GM19238 (cell line): ENCODE results near the gene MRPL24.
"Not testable (repeated sequence)": the region's sequence is repeated elsewhere in the genome, so short reads cannot be mapped to it uniquely, and the experiment has no call there.

Source experiments
- DNase-seq: peaks from one replicate; pipeline ENCODE4 v3.0.0; 2011; ENCODE audit warnings: low spot score; ENCODE audit not compliant: insufficient read length

Gene MRPL24

DNA sequence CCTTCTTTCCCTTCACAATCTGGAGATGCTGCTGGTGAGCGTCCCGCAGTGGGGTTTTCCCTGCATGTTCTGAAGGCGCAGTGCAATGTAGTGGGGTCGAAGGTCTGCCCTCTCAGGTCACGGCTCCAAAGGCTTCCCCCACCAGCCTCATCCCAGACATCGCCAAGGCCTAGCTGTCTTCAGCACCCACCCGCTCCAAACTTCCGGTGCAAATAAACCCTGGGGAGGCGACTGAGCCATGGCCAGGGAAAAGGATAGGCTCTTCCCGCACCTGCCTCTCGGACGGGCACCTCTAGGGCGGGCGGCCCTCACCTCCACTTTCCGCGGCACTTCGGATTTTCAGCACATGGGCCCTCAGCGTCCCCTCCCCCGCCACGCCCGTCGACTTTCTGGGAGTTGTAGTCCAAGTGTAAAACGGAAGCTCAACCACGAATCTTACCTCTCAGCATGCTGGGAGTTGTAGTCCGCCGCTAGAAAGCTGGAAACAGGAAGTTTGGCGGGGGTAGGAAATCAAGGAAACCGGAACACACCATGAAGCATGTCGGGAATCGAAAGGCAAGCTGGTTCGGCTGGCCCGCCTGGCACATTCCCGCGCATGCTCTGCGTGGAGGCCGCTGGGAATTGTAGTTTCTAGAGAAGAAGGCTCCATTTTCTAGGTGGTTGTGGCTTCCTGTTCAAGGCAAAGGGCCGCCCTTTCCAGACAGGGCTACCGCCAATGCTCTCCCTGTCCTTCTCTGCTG lies at the start of gene MRPL24:
TSS of gene MRPL24 (minus strand) at position 348 of the 740 bp plus-strand sequence. CDS start 2,384 bp downstream, outside the sequence.
- peak; percentile 95 for DNase-seq

DNA sequence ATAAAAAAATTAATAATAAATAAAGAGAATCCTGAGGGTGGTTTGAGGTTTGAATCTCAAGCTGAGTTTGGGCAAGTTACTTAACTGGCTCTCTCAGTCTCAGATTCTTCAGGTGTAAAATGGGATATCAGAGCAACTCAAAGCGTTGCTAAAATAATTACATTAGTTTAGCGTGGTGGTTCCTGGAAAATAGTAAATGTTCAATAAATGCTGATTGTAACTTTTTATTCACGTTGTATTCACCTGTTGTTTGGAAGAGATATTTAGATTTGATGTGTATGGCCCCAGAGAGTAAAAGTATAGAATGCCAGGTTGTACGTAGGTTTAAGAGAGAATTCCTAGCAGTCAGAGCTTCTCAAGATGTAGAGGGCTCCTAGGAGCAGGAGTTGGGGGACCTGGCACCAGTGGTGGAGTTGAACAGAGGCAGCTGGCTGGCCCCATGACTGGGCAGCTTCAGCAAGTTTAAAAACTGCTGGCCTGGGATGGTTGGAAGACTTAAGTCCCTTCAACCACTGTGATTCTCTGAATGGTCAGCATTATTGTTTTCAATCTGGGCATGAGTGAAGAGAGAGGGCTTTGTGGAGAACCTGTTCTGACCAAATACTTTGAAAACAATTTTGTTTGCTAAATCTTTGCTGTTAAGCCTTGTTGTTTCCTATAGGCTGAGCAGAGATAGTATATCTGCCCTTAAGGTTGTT lies 48.9 kb upstream of the MRPL24 start:
- DNase-seq = no peak

DNA sequence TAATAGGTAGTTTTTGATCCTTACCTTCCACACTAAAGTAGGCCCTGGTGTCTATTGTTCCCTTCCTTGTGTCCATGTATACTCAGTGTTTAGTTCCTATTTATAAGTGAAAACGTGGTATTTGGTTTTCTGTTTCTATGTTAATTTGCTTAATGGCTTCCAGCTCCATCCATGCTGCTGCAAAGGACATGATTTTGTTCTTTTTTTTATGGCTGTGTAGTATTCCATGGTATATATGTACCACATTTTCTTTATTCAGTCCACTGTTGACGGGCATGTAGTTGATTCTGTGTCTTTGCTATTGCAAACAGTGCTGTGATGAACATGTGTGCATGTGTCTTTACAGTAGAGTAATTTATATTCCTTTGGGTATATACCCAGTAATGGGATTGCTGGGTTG lies 47.2 kb upstream of the MRPL24 start:
- DNase-seq = no peak

DNA sequence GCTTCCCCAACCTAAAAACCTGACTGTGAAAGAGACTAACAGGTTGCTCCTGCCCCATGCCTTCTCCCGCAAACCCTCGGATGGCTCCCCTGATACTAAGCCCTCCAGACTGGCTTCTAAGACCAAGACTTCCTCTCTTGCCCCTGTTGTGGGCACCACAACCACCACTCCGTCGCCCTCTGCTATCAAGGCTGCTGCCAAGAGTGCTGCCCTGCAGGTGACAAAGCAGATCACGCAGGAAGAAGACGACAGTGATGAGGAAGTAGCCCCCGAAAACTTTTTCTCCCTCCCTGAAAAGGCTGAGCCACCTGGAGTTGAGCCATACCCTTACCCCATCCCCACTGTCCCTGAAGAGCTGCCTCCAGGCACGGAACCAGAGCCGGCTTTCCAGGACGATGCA lies 45.8 kb upstream of the MRPL24 start:
- no peak for DNase-seq

DNA sequence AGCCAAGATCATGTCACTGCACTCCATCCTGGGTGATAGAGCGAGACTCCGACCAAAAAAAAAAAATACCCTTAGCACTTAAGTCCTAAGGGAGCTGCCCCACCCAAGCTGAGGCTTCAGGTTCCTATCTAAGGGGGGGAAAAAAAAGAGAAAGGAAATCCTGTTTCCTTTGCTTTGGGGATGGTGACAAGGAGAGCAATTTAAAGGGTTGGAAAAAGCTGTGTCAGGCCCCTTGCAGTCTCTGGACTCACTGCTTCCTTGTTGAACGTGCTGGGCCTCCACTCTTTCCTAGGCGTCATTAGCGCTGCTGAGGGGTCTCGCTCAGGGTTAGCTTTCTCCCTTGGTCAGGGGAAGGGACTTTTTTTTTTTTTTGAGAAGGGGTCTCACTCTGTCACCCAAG lies 44.6 kb upstream of the MRPL24 start:
- no peak for DNase-seq

DNA sequence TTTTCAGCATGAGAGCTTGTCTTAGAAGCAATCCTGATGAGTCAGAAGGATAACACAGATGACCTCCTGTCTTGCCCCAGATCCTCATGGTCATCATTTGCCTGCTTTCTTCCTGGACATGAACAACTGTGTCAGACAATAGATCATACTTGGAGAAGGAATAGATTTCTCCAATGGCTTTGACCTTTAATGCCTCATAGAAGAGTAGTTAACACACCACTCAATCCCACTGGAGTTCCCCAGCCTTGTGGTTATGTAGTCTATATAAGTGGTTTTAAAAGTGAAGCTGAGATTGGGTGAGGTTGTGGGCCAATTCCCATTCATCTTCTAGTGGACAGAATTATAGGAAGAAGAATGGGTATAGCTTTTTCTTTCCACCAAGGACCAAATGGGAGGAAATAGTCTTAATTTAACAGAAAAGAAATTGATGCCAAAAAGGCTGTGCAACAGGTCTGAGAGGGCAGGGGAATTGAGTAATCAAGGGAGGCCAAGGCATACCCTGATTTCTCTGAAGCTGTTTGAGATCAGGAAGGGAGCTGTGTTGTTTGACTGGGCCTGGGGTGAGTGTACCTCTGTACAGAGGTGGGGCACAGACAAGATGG lies 40.8 kb upstream of the MRPL24 start:
- no peak for DNase-seq

DNA sequence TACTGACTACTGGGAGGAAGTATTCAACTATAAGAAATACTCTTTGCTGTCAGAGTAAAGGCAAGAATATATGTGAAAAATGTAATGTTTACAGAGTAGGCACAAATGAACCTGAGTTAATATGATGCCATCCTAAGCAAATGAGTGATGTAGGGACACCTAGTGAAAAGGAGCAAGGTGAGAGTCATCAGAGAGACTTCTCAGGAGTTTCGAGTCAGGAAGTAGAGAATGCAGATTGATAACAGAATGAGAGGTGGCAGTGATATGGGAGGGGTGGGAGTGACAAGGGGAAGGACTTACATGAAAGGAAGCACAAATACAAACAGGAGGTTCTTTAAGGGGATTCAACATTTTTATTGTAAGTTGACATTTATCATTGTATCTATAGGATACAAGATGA lies 36.7 kb upstream of the MRPL24 start:
- DNase-seq = no peak

DNA sequence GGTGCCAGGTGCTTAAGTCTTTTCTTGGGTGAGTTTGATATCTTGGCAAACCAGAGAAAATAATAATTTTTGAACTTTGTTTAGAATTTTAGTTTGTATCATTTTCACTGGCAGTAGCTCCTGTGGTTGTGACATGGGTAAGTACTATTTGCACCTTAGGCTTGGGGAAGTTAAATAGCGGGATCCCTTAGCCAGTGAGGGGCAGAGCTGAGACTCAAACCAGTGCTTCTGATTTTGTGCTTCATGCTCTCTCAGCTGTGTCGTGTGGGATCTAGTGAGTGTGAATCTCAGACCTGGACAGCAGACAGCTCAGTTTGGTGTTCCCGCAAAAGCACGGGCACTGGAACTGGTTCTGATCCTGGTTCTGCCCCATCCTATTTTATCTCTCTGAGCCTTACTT lies 36.1 kb upstream of the MRPL24 start:
- no peak for DNase-seq

DNA sequence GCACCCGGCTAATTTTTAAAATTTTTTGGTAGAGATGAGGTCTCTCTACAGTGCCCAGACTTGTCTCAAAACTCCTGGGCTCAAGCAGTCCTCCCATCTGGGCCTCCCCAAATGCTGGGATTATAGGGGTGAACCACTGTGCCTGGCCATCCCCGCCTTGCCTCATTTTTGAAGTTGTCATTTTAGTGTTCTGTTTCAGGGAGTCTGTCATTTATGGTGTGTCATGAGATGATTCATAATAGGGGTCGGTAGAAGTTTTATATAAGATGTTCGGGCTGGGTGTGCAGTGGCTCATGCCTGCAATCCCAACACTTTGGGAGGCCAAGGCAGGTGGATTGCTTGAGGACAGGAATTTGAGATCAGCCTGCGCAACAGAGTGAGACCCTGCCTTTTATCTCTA lies 34.9 kb upstream of the MRPL24 start:
- DNase-seq = no peak

DNA sequence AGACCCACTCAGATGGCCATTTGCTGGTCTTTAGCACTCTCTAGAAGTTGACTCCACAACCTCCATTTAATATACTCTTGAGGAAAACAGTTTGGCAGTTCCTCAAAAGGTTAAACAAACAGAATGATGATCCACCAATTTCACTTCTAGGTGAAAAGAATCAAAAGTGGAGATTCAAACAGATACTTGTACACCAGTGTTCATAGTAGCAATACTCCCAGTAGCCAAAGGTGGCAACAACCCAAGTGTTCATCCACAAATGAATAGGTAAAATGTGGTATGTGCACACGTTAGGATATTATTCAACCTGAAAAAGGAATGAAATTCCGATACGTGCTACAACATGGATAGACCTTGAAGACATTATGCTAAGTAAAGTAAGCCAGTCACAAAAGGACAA lies 32.7 kb upstream of the MRPL24 start:
- no peak for DNase-seq

DNA sequence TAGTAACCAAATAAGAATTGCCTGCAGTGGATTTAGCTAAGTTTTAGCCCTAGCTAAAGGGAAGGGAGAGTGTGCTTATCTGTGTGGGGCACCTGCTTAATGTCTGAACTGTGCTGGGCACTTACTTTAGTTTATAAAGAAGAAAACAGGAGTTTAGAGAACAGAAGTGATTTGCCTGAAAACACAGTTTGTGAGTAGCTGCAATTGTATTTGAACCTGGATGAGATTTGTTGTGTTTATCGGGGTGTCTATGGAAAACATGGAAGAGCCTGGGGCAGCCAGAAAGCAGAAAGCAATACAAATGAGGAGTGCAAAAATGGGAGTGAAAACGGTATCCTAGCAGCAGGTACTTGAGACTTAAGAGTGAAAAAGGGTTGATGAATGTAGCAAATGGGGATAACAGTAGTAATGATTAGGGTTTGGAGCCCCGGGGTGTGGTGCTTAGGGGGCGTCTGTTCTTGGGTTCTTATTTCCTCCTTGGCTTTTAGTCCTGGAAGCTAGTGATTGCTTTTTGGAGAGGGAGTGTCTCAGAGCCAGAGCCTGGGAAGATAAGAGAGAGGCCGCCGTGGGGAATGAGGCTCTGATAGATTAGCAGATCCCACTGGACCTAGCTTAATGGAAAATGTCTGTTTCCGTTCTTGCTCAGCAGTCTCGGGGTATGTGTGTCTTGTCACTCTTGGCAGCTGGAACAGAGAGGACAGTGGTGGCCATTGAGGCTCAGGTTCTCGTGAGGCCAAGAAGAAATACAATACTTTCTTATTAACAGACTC lies 32.0 kb upstream of the MRPL24 start:
- DNase-seq = no peak

DNA sequence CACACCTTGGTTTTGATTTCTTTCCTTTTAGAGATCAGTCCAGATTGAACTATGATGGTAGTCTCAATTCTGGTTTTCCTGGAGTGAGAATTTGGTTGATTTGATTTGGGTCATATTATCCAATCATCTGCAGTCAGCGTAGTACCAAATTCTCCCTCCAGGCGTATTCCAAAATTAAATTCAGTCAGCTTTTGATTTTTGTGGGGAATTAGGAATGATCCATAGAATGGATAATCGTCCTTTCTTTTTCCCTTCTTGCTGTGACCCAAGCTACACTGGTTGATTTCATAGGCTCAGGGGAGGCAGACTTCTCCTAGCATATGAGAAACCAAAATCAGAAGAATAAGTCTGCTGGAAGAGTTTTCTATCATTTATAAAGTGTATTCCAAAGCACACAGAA lies 31.3 kb upstream of the MRPL24 start:
- DNase-seq = no peak

DNA sequence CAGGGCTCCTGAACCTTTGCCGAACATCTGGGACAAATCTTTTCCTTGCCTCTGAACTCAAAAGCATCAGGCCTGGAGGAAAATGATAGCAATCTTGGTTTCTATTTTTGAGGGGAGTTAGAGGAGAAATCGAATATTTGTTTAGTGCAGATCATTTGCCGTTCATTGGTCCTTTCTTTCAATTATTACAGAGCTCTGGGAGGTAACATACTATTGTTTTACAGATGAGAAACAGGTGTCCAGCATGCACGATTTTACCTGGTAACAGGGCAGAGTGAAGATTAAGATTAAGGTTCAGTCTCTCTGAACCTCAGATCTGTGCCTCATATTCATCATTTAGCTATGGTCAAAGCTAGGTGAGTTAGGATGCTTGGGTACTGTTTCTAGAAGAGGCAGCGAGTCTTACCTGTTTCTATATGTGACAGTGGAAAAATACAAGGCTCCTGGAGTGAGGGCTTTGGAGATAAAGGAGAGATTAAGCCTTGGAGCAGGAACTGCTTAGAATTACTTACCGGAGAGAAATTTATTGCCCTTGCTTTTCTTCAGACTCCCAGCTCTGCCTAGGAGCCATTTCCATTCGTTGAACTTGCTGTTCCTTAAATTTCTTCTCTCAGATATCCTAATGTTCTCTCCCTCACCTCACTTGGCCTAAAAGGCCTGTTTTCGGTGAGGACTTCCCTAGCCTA lies 27.9 kb upstream of the MRPL24 start:
- DNase-seq = no peak

DNA sequence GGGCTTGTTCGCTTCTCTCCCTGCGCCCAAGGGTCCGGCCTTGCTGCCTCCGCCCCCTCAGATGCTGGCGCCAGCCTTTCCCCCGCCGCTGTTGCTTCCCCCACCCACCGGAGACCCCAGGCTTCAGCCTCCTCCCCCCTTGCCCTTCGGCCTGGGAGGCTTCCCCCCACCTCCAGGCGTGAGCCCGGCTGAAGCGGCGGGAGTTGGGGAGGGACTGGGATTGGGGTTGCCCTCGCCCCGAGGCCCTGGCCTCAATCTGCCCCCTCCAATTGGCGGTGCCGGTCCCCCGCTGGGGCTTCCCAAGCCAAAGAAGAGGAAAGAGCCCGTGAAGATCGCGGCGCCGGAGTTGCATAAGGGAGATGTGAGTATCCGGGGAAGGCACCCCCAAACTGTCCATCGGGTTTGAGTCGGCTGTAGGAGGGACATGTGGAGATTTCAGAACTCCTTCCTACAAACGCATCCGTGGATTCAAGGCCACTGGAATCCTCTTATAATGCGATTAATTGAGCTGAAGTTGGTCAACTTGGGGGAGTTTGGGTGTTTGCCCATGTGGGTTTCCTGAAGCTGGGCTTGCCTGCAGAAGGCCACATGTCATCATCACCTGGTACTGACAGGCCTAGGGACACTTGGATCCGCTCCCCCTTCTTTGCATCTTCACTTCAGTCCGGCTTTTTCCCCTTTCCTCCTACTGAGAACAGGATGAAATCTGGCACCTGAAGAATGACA lies 27.2 kb upstream of the MRPL24 start:
- no peak for DNase-seq

DNA sequence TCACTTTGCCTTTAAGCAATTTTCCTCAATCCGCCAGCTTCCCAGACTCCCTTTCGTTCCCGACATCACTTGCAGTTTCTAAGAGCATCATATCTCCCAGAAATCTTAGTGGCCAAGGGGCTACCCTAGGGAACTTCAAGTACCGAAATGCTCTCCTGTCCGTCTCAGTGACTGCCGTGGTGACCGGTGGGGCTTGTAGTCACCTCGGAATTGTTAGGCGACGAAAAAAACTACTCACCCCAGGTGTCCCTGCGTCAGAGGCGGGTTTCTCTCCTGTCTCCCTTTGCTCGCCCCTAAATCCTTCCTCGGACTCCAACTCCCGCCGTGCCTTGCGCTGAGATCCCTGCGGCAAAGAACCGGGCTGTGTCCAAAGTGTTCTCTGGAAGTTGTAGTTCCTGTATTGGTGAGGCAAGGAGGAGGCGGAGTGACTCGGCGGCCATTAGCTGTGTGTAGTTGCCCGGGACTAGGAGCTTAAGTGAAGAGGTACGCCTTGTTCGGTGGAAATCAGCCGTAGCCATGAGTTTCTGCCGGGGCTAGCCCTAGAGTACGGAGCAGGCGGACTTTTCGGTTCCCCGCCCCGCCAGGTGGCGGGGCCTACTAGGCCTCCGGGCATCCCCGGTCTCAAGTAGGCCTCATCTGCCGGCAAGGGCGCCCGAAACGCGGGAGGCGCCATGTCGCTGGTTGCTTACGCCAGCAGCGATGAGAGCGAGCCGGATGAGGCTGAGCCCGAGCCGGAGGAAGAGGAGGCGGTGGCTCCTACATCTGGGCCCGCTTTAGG lies 26.4 kb upstream of the MRPL24 start, which contains the start of gene PRCC:
TSS of gene PRCC (plus strand) at position 435 of the 778 bp plus-strand sequence. CDS start at position 672, 237 bp downstream.
- peak; percentile 83 for DNase-seq

DNA sequence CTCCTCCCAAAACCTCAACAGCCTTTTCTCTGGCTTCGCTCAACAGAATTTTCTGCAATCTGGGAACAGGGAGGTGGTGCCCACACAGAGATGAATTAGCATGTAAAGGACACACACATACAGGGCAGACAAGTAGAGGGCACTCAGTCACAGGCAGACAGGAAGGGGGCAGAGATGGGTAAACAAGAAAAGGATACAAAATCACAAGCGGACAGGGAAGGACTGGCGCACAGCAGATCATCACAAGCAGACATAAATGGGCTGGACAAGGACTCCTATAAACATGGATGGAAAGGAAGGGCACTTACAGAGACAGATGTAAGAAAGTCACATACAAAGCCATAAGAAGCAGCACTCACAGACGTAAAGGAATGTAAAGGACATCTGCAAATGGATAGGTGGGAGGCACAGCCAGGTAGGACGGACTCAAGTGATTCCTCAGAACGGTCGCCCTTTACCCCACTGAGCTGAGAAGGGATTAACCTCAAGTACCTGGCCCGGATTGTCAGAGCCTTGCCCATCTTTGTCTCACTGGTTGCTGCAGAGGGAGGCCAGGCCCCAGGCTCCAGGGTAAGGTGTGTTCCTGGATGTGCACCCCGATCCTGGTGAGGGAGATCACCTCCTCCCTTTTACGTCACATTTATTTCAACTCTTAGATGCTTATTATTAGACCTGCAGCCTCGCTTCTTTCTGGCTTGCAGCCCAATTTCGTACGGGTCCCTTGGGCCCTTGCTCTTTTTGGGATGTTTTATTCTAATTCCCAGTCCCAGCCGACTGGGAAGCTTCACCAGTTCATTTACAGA lies 25.6 kb upstream of the MRPL24 start:
- DNase-seq = no peak

DNA sequence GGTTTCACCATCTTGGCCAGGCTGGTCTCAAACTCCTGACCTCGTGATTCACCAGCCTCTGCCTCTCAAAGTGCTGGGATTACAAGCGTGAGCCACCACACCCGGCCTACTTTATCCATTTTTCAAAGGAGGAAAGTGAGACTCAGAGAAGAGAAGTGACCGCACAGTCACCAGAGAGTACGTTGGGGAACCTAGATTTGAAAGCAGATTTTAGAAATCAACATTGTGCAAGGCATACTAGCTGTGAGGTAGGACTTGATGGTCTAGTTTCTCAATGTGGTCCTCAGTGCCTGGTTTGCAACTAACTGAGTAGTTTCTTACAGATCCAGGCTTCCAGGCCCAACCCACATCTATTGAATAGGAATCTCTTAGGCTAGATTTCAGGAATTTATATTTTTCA lies 24.8 kb upstream of the MRPL24 start:
- no peak for DNase-seq

DNA sequence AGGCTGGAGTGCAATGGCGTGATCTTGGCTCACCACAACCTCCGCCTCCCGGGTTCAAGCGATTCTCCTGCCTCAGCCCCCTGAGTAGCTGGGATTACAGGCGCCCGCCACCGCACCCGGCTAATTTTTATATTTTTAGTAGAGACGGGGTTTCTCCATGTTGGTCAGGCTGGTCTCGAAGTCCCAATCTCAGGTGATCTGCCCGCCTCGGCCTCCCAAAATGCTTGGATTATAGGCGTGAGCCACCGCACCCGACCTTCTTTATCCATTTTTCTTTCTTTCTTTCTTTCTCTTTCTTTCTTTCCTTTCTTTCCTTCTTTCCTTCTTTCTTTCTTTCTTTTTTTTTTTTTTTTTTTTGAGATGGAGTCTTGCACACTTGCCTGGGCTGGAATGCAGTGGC lies 24.2 kb upstream of the MRPL24 start:
- DNase-seq = not testable (repeated sequence)

DNA sequence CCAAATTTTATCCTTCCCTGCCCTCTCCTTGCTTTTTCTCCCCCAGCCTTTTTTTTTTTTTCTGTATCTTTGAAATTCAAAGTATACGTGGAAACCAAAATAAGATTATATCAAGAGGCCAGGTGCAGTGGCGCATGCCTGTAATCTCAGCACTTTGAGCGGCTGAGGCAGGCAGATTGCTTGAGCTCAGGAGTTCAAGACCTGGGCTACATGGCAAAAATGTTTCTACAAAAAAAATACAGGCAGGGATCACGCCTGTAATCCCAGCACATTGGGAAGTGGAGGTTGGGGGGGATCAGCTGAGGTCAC lies 19.9 kb upstream of the MRPL24 start:
- DNase-seq = no peak
